Tibial artery (tissue), 4 donors: ENCODE results near the gene CCDC82.
A peak's percentile ranks its signal among the peaks of the same experiment; 100 is the strongest.

Experiments
- DNase-seq, 2 donors: peaks; one replicate each; pipeline ENCODE4 v3.0.0-alpha.2; 2019
- H3K27ac ChIP-seq, 2 donors: fragments of 200-600 bp; sonication (generic) in 1 of 2; 1 replicate in 1 of 2; 2 replicates in 1 of 2; pipeline ENCODE4 v1.5.1; 2018 to 2019; ENCODE audit warnings: mild to moderate bottlenecking in 1 of 2
- H3K27me3 ChIP-seq, 2 donors: fragments of 200-600 bp; sonication (generic) in 1 of 2; one replicate each; pipeline versions ENCODE4 v1.5.1 to v1.6.0; 2016 to 2019
- H3K36me3 ChIP-seq, 3 donors: fragments of 200-600 bp; sonication (generic) in 2 of 3; one replicate each; pipeline ENCODE4 v1.5.1; 2016 to 2019; ENCODE audit warnings: mild to moderate bottlenecking in 2 of 3
- H3K4me1 ChIP-seq, 4 donors: fragments of 200-600 bp; sonication (generic) in 2 of 4; 1 replicate in 3 of 4; 2 replicates in 1 of 4; pipeline ENCODE4 v1.5.1; 2016 to 2019
- H3K4me3 ChIP-seq, 2 donors: fragments of 200-600 bp; sonication (generic) in 1 of 2; 1 replicate in 1 of 2; 2 replicates in 1 of 2; pipeline ENCODE4 v1.5.1; 2018 to 2019; ENCODE audit warnings: mild to moderate bottlenecking in 2 of 2
- H3K9me3 ChIP-seq, 3 donors: fragments of 200-600 bp; sonication (generic) in 1 of 3; one replicate each; pipeline ENCODE4 v1.5.1; 2016 to 2019
- intact Hi-C: fragments of 100-400 bp; cut with DNase I; formaldehyde crosslinking; loops from one replicate; pipeline ENCODE4 v1.15.0; 2023; ENCODE audit warnings: low total_unique reads
- TF ChIP-seq, protein P1 (sequence below), 2 experiments: fragments of 200-600 bp in 1 of 2; fragments of 450-650 bp in 1 of 2; IDR thresholded peaks; one replicate each; pipeline ENCODE4 v1.5.1; 2017 to 2019; ENCODE audit warnings: antibody characterized with exemption in 2 of 2, mild to moderate bottlenecking in 1 of 2, moderate library complexity in 1 of 2

The CCDC82 gene

DNA sequence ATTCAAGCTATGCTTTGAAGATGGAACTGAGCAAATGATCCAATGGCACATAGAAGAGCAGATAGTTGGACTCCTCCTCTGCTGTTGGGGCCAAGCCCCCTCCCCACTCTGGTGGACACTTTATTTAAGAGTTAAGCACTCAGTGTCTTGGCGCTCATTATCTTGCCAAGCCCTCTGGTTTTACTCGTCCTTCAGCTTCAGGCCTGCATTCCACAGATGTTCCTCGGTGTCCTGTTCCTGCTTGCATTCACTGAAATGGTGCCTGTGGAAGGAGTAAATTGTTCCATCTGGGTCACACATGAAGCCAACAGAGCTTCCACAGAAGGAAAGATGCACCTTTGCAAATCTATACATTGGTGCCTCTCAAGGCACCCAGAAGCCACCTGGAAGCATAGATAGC is 72.8 kb downstream of the CCDC82 start:
- H3K27ac ChIP-seq: peak overlapping the region; percentile 6 to 42
- no peak overlapping the region for H3K4me3 ChIP-seq
- intact Hi-C loops: no loop called here
- H3K27me3 ChIP-seq: no peaks in the 10 kb centered on the region
- no peaks in the 10 kb centered on the region for H3K36me3 ChIP-seq
- H3K4me1 ChIP-seq: peaks cover 0 to 83% (median 65%) of the 10 kb centered on the region in 4 donors
- no peak for DNase-seq
- no peaks in the 10 kb centered on the region for H3K9me3 ChIP-seq
- TF ChIP-seq, protein P1, sequence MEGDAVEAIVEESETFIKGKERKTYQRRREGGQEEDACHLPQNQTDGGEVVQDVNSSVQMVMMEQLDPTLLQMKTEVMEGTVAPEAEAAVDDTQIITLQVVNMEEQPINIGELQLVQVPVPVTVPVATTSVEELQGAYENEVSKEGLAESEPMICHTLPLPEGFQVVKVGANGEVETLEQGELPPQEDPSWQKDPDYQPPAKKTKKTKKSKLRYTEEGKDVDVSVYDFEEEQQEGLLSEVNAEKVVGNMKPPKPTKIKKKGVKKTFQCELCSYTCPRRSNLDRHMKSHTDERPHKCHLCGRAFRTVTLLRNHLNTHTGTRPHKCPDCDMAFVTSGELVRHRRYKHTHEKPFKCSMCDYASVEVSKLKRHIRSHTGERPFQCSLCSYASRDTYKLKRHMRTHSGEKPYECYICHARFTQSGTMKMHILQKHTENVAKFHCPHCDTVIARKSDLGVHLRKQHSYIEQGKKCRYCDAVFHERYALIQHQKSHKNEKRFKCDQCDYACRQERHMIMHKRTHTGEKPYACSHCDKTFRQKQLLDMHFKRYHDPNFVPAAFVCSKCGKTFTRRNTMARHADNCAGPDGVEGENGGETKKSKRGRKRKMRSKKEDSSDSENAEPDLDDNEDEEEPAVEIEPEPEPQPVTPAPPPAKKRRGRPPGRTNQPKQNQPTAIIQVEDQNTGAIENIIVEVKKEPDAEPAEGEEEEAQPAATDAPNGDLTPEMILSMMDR (IDR thresholded peaks at IDR 0.05): no peak

DNA sequence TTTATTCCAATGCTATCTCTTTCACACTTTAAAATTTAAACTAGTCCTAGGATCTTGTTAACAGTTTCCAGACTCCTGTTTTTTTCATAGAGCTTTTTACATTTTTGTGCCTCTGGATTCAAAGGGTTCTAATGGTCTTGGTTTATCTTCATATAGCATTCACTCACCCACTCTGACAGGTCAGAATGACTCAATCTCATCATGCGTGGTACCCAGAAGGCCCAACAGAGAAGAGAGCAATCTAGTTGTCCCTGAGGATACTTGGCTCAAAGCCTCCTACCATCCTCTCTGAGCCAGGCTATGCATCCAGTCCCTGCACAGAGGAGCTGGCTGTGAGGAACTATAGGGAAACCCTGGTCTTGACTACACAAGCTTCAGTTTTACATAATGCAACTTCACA is 74.2 kb downstream of the CCDC82 start:
- Histone ChIP-seq H3K27ac (no peak overlapping the region), H3K4me1 (peaks cover 0 to 85% (median 60%) of the 10 kb centered on the region in 4 donors)

DNA sequence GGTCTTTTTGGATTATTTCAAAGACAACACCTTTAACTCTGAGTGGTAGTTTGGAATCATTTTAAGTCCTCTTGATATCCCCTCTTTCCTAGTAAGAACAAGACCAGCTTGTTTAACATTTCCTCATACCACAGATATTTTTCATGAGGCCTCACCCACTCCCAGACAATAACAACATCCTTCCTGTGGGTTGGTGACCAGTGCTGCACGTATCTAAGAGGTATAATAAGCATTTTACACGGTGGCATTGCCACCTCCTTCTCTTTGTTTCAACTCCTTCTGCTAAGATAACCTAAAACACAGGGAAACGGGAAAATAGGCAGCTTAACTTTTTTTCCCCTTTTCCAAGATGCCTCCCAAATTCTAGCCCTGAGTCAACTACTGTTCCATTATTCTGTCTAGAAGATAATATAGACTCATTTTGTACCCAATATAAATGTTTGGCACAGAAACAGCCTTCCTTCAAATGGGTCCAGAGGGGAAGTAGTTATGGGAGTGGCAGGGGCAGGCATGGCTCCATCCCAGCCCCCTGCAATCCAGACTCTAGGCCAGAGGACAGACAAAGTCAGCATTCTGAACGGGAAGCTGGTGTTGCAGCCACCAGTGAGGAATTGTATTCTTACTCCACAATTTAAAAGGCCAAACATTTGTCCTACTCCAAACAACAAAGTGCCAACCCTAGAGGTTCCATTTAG is 75.2 kb downstream of the CCDC82 start:
- peak overlapping the region; percentile 42 to 45 for H3K27ac ChIP-seq
- no peaks in the 10 kb centered on the region for H3K9me3 ChIP-seq
- intact Hi-C loops: no loop called here
- H3K4me1 ChIP-seq: peaks cover 0 to 81% (median 54%) of the 10 kb centered on the region in 4 donors
- no peak overlapping the region for H3K4me3 ChIP-seq
- no peaks in the 10 kb centered on the region for H3K27me3 ChIP-seq
- DNase-seq: peak in 1 of 2 donors; percentile 56
- TF ChIP-seq, protein P1 (IDR thresholded peaks at IDR 0.05): no peak
- no peaks in the 10 kb centered on the region for H3K36me3 ChIP-seq

More for the DNA sequence above, 74.2 kb downstream of the CCDC82 start:
- H3K9me3 ChIP-seq: no peaks in the 10 kb centered on the region
- no peaks in the 10 kb centered on the region for H3K27me3 ChIP-seq
- TF ChIP-seq, protein P1 (IDR thresholded peaks at IDR 0.05): no peak
- no peak for DNase-seq
- H3K36me3 ChIP-seq: no peaks in the 10 kb centered on the region
- intact Hi-C loops: no loop called here
- H3K4me3 ChIP-seq: no peak overlapping the region

DNA sequence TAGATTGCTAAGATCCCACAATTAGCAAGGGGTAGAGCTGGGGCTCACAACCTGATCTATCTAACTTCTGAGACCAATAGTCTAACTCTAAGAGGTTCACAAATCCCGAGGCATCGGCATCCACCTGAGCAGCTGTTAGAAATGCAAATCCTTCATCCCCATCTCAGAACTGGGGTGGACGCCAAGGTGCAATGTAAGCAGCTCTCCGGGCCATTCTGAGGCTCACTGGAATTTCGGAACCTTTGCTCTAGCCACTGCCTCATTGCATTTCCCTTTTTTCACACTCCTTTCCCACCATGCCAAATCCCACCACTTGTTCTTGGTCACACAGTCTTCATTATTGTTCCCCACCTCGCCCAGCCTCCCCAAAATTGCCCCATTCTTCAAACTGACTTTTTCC is 76.5 kb downstream of the CCDC82 start:
- no peak overlapping the region for H3K4me3 ChIP-seq
- no peaks in the 10 kb centered on the region for H3K36me3 ChIP-seq
- TF ChIP-seq, protein P1 (IDR thresholded peaks at IDR 0.05): no peak
- H3K27me3 ChIP-seq: no peaks in the 10 kb centered on the region
- peaks cover 0 to 89% (median 48%) of the 10 kb centered on the region in 4 donors for H3K4me1 ChIP-seq
- H3K27ac ChIP-seq: peak overlapping the region in 1 of 2 donors; percentile 42
- no peaks in the 10 kb centered on the region for H3K9me3 ChIP-seq
- no peak for DNase-seq
- intact Hi-C loops: no loop called here

DNA sequence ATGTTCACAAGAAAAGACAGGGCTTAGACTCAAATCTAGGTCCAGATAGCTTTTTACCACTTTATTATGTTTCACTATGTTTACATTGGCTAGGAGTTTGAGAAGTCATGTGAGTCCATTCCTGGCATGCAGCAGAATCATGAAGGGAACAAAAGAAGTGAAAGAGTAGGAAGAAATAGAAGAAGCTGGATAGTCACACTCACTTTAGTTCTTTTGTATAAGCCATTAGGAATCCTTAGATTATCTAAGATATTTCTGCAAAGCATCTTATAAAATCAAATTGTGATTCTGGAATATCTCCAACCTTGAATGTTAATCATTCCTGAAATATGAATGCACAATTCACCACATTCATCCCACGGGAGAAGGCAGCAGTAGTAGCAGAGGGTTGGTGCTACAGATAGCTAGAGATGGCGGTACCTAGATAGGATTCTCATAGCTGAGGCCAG is 78.6 kb downstream of the CCDC82 start:
- no peaks in the 10 kb centered on the region for H3K9me3 ChIP-seq
- H3K27me3 ChIP-seq: no peaks in the 10 kb centered on the region
- no peak for DNase-seq
- intact Hi-C loops: no loop called here
- H3K4me1 ChIP-seq: peaks cover 0 to 89% (median 49%) of the 10 kb centered on the region in 4 donors
- H3K36me3 ChIP-seq: no peaks in the 10 kb centered on the region
- TF ChIP-seq, protein P1 (IDR thresholded peaks at IDR 0.05): no peak
- H3K4me3 ChIP-seq: no peak overlapping the region
- peak overlapping the region; percentile 28 to 50 for H3K27ac ChIP-seq
